ENCODE data around the gene ANO10.
"Not testable (repeated sequence)": the region's sequence is repeated elsewhere in the genome, so short reads cannot be mapped to it uniquely, and the experiment has no call there.

ANO10 gene

GRCh38 chr3:43369404-43370292 is 252.2 kb downstream of the ANO10 start:
- no peak for DNase-seq

GRCh38 chr3:43366885-43367284 is 254.9 kb downstream of the ANO10 start:
- no peak for DNase-seq

- no peak for DNase-seq
Measured at GRCh38 chr3:43366481-43366880, 255.3 kb downstream of the ANO10 start.

GRCh38 chr3:43365601-43366305 is 256.1 kb downstream of the ANO10 start:
- DNase-seq = no peak

- no peak for DNase-seq
Measured at GRCh38 chr3:43364926-43365325, 256.9 kb downstream of the ANO10 start.

- no peak for DNase-seq
Measured at GRCh38 chr3:43364494-43364893, 257.3 kb downstream of the ANO10 start.

GRCh38 chr3:43363621-43364266 is 258.1 kb downstream of the ANO10 start:
- no peak for DNase-seq

GRCh38 chr3:43362961-43363360 is 258.9 kb downstream of the ANO10 start:
- DNase-seq = no peak

- no peak for DNase-seq
Measured at GRCh38 chr3:43362183-43362582, 259.6 kb downstream of the ANO10 start.

- DNase-seq = no peak
Measured at GRCh38 chr3:43361077-43361476, 260.7 kb downstream of the ANO10 start.

- DNase-seq = not testable (repeated sequence)
Measured at GRCh38 chr3:43356033-43356432, 265.8 kb downstream of the ANO10 start.

GRCh38 chr3:43353923-43354670 is 267.7 kb downstream of the ANO10 start:
- no peak for DNase-seq

GRCh38 chr3:43353393-43353792 is 268.4 kb downstream of the ANO10 start:
- no peak for DNase-seq

- DNase-seq = no peak
Measured at GRCh38 chr3:43349716-43350115, 272.1 kb downstream of the ANO10 start.

- DNase-seq = no peak
Measured at GRCh38 chr3:43348852-43349574, 272.8 kb downstream of the ANO10 start.

GRCh38 chr3:43348350-43348749 is 273.5 kb downstream of the ANO10 start:
- DNase-seq = no peak

GRCh38 chr3:43347774-43348173 is 274.0 kb downstream of the ANO10 start:
- no peak for DNase-seq

- DNase-seq = no peak
Measured at GRCh38 chr3:43346978-43347749, 274.6 kb downstream of the ANO10 start.

- DNase-seq = no peak
Measured at GRCh38 chr3:43345877-43346276, 275.9 kb downstream of the ANO10 start.

GRCh38 chr3:43345246-43345645 is 276.6 kb downstream of the ANO10 start:
- DNase-seq = no peak

GRCh38 chr3:43344520-43344919 is 277.3 kb downstream of the ANO10 start:
- no peak for DNase-seq
